Neuronal stem cell (in vitro differentiated cells): ENCODE measurements around the gene RASAL2.

ENCODE experiments used
- DNase-seq: peaks from one replicate; pipeline ENCODE4 v3.0.0-alpha.2; 2013; ENCODE audit warnings: low spot score
- H2AFZ ChIP-seq: one replicate; pipeline ENCODE4 v1.6.1; 2013; ENCODE audit warnings: mild to moderate bottlenecking, low read length, inconsistent platforms
- H2AK5ac ChIP-seq: 2 replicates; pipeline ENCODE4 v1.6.1; 2013; ENCODE audit warnings: low read depth, mild to moderate bottlenecking, inconsistent platforms, low read length, moderate library complexity, mixed read lengths
- H2BK120ac ChIP-seq: 2 replicates; pipeline ENCODE4 v1.6.1; 2013; ENCODE audit warnings: low read depth, mild to moderate bottlenecking, inconsistent platforms, low read length, moderate library complexity, mixed read lengths
- H2BK12ac ChIP-seq: one replicate; pipeline ENCODE4 v1.6.1; 2013; ENCODE audit warnings: low read length, inconsistent platforms
- H2BK15ac ChIP-seq: 2 replicates; pipeline ENCODE4 v1.6.1; 2013; ENCODE audit warnings: mild to moderate bottlenecking, low read length, inconsistent platforms, mixed read lengths
- H2BK5ac ChIP-seq: one replicate; pipeline ENCODE4 v1.6.1; 2013; ENCODE audit warnings: inconsistent platforms, mild to moderate bottlenecking, low read length, moderate library complexity
- H3K14ac ChIP-seq: one replicate; pipeline ENCODE4 v1.6.1; 2013; ENCODE audit warnings: low read length, inconsistent platforms
- H3K18ac ChIP-seq: 2 replicates; pipeline ENCODE4 v1.6.1; 2013; ENCODE audit warnings: low read length, inconsistent platforms
- H3K23ac ChIP-seq: 2 replicates; pipeline ENCODE4 v1.6.1; 2013; ENCODE audit warnings: low read depth, mild to moderate bottlenecking, mixed read lengths, low read length, inconsistent platforms; ENCODE audit not compliant: poor library complexity
- H3K27ac ChIP-seq: replicated peaks from 3 replicates; pipeline ENCODE4 v1.5.1; 2013; ENCODE audit warnings: low read length, inconsistent platforms
- H3K27me3 ChIP-seq, 3 experiments: 2 replicates each; pipeline ENCODE4 v1.6.1; 2013; ENCODE audit warnings: low read length in 3 of 3, mild to moderate bottlenecking in 2 of 3, inconsistent platforms in 1 of 3, low read depth in 1 of 3, mixed read lengths in 1 of 3, moderate library complexity in 1 of 3; ENCODE audit not compliant: control insufficient read depth in 3 of 3, insufficient read depth in 3 of 3
- H3K36me3 ChIP-seq, 2 donors: replicated peaks in 1 of 2; 2 replicates each; pipeline ENCODE4 v1.6.1; 2013; ENCODE audit warnings: low read length in 2 of 2; ENCODE audit not compliant: control insufficient read depth in 2 of 2, insufficient read depth in 2 of 2
- H3K4ac ChIP-seq: 2 replicates; pipeline ENCODE4 v1.6.1; 2013; ENCODE audit warnings: inconsistent platforms, mild to moderate bottlenecking, low read length, moderate library complexity
- H3K4me1 ChIP-seq, 2 donors: 1 replicate in 1 of 2; 2 replicates in 1 of 2; pipeline ENCODE4 v1.6.1; 2013; ENCODE audit warnings: low read length in 2 of 2, low read depth in 1 of 2; ENCODE audit not compliant: control insufficient read depth in 2 of 2, insufficient read depth in 1 of 2
- H3K4me2 ChIP-seq: one replicate; pipeline ENCODE4 v1.6.1; 2013; ENCODE audit warnings: mild to moderate bottlenecking, low read length, inconsistent platforms; ENCODE audit not compliant: insufficient read depth, poor library complexity, severe bottlenecking
- H3K4me3 ChIP-seq, 2 donors: 2 replicates each; pipeline ENCODE4 v1.5.1; 2013; ENCODE audit warnings: low read length in 2 of 2, mild to moderate bottlenecking in 2 of 2, inconsistent platforms in 1 of 2, moderate library complexity in 1 of 2
- H3K79me1 ChIP-seq: one replicate; pipeline ENCODE4 v1.6.1; 2013; ENCODE audit warnings: low read depth, mild to moderate bottlenecking, inconsistent platforms, low read length, moderate library complexity
- H3K9ac ChIP-seq: one replicate; pipeline ENCODE4 v1.6.1; 2013; ENCODE audit warnings: mild to moderate bottlenecking, low read depth, low read length, inconsistent platforms; ENCODE audit not compliant: poor library complexity
- H3K9me3 ChIP-seq, 2 donors: replicated peaks in 1 of 2; 2 replicates each; pipeline versions ENCODE3 to v1.6.1; 2013; ENCODE audit warnings: low read length in 2 of 2, mild to moderate bottlenecking in 2 of 2, inconsistent platforms in 1 of 2, low read depth in 1 of 2, mixed read lengths in 1 of 2, moderate library complexity in 1 of 2; ENCODE audit not compliant: control insufficient read depth in 2 of 2, insufficient read depth in 1 of 2
- H4K8ac ChIP-seq: one replicate; pipeline ENCODE4 v1.6.1; 2013; ENCODE audit warnings: low read depth, mild to moderate bottlenecking, inconsistent platforms, low read length, moderate library complexity
- H4K91ac ChIP-seq: one replicate; pipeline ENCODE4 v1.6.1; 2013; ENCODE audit warnings: low read length, low read depth, mild to moderate bottlenecking, inconsistent platforms; ENCODE audit not compliant: poor library complexity
- WGBS, 2 donors: extraction: QIAGEN DNeasy Blood & Tissue Kit; methylation state at CpG; one replicate each; pipeline ENCODE4 v1.1.7; 2013; ENCODE audit warnings: missing lambda C conversion rate in 2 of 2, mixed read lengths in 1 of 2; ENCODE audit not compliant: insufficient read length in 2 of 2, insufficient replicate concordance in 1 of 2; ENCODE audit errors: extremely low coverage in 2 of 2; 5-methylcytosine and 5-hydroxymethylcytosine counted together

RASAL2 gene

GRCh38 chr1:178065250-178065649 lies 28.7 kb upstream of the RASAL2 start:
- H2BK120ac ChIP-seq = no peak overlapping the region
- no peak overlapping the region for H3K4me3 ChIP-seq
- H3K18ac ChIP-seq = no peak overlapping the region
- no peak overlapping the region for H3K27ac ChIP-seq
- no CpG with 5 or more reads among the region's 3 CpGs for WGBS, 2 donors
- no peaks in the 10 kb centered on the region for H3K36me3 ChIP-seq
- H4K8ac ChIP-seq = no peak overlapping the region
- H2BK15ac ChIP-seq = no peak overlapping the region
- no peak overlapping the region for H4K91ac ChIP-seq
- no peak overlapping the region for H2AK5ac ChIP-seq
- no peak overlapping the region for H3K23ac ChIP-seq
- no peaks in the 10 kb centered on the region for H3K27me3 ChIP-seq
- no peak overlapping the region for H3K4me2 ChIP-seq
- H3K4ac ChIP-seq = no peak overlapping the region
- no peak overlapping the region for H3K9ac ChIP-seq
- no peaks in the 10 kb centered on the region for H3K9me3 ChIP-seq
- peaks cover 4 to 5% of the 10 kb centered on the region in 2 donors for H3K4me1 ChIP-seq
- no peak overlapping the region for H2BK5ac ChIP-seq
- H2AFZ ChIP-seq = no peak overlapping the region
- H3K14ac ChIP-seq = no peak overlapping the region
- H3K79me1 ChIP-seq = no peaks in the 10 kb centered on the region
- no peak for DNase-seq
- no peak overlapping the region for H2BK12ac ChIP-seq

GRCh38 chr1:178066296-178066907 lies 27.5 kb upstream of the RASAL2 start:
- H2BK12ac ChIP-seq = no peak overlapping the region
- no peak overlapping the region for H3K4me2 ChIP-seq
- H2AFZ ChIP-seq = no peak overlapping the region
- no peak overlapping the region for H2AK5ac ChIP-seq
- H3K4me1 ChIP-seq = peaks cover under 1 to 4% of the 10 kb centered on the region in 2 donors
- H3K14ac ChIP-seq = no peak overlapping the region
- no peaks in the 10 kb centered on the region for H3K27me3 ChIP-seq
- DNase-seq = no peak
- H3K79me1 ChIP-seq = no peaks in the 10 kb centered on the region
- no peak overlapping the region for H3K23ac ChIP-seq
- H3K4ac ChIP-seq = no peak overlapping the region
- no peak overlapping the region for H2BK15ac ChIP-seq
- H4K8ac ChIP-seq = no peak overlapping the region
- H3K27ac ChIP-seq = no peak overlapping the region
- H3K36me3 ChIP-seq = no peaks in the 10 kb centered on the region
- H2BK5ac ChIP-seq = no peak overlapping the region
- no peak overlapping the region for H3K9ac ChIP-seq
- H3K18ac ChIP-seq = no peak overlapping the region
- no peaks in the 10 kb centered on the region for H3K9me3 ChIP-seq
- no peak overlapping the region for H4K91ac ChIP-seq
- no peak overlapping the region for H3K4me3 ChIP-seq
- no CpG with 5 or more reads among the region's 8 CpGs for WGBS, 2 donors
- H2BK120ac ChIP-seq = no peak overlapping the region

GRCh38 chr1:178066908-178067614 lies 26.8 kb upstream of the RASAL2 start:
- peaks cover 0 to 1% of the 10 kb centered on the region in 2 donors for H3K4me1 ChIP-seq
- no peak overlapping the region for H3K4me2 ChIP-seq
- WGBS, 2 donors = 100% methylated on average over 1 of the region's 6 CpGs; no CpG with 5 or more reads in 1 of the 2 donors
- no peaks in the 10 kb centered on the region for H3K27me3 ChIP-seq
- H2BK5ac ChIP-seq = no peak overlapping the region
- H3K9me3 ChIP-seq = no peaks in the 10 kb centered on the region
- no peak overlapping the region for H4K8ac ChIP-seq
- H2BK15ac ChIP-seq = no peak overlapping the region
- H3K4ac ChIP-seq = no peak overlapping the region
- H3K4me3 ChIP-seq = no peak overlapping the region
- no peak overlapping the region for H2AFZ ChIP-seq
- H3K23ac ChIP-seq = no peak overlapping the region
- H3K79me1 ChIP-seq = no peaks in the 10 kb centered on the region
- H3K36me3 ChIP-seq = no peaks in the 10 kb centered on the region
- H3K9ac ChIP-seq = no peak overlapping the region
- H4K91ac ChIP-seq = no peak overlapping the region
- H2BK120ac ChIP-seq = no peak overlapping the region
- H2AK5ac ChIP-seq = no peak overlapping the region
- H3K27ac ChIP-seq = no peak overlapping the region
- no peak for DNase-seq
- H3K14ac ChIP-seq = no peak overlapping the region
- no peak overlapping the region for H3K18ac ChIP-seq
- no peak overlapping the region for H2BK12ac ChIP-seq

- H3K4me3 ChIP-seq = no peak overlapping the region
- no peak for DNase-seq
- H3K4ac ChIP-seq = no peak overlapping the region
- H3K4me2 ChIP-seq = no peak overlapping the region
- no peaks in the 10 kb centered on the region for H3K27me3 ChIP-seq
- H2BK12ac ChIP-seq = no peak overlapping the region
- H3K9me3 ChIP-seq = no peaks in the 10 kb centered on the region
- WGBS, 2 donors = no CpG with 5 or more reads among the region's 2 CpGs
- H3K18ac ChIP-seq = no peak overlapping the region
- no peak overlapping the region for H2BK5ac ChIP-seq
- H3K4me1 ChIP-seq = peaks cover 0 to 1% of the 10 kb centered on the region in 2 donors
- H4K91ac ChIP-seq = no peak overlapping the region
- no peak overlapping the region for H2BK15ac ChIP-seq
- H2AFZ ChIP-seq = no peak overlapping the region
- H3K36me3 ChIP-seq = no peaks in the 10 kb centered on the region
- no peak overlapping the region for H3K9ac ChIP-seq
- no peak overlapping the region for H2BK120ac ChIP-seq
- H3K14ac ChIP-seq = no peak overlapping the region
- H2AK5ac ChIP-seq = no peak overlapping the region
- H4K8ac ChIP-seq = no peak overlapping the region
- no peak overlapping the region for H3K23ac ChIP-seq
- H3K27ac ChIP-seq = no peak overlapping the region
- no peaks in the 10 kb centered on the region for H3K79me1 ChIP-seq
Measured at GRCh38 chr1:178071811-178072210, 22.1 kb upstream of the RASAL2 start.
